HG03342 (cell line): ENCODE data around the gene AQP12B.

Experiments
- ATAC-seq: cut with Tn5 transposase; IDR thresholded peaks from one replicate; pipeline ENCODE4 v1.9.1; 2021; ENCODE audit warnings: mild to moderate bottlenecking, moderate library complexity; ENCODE audit not compliant: unreplicated experiment

AQP12B gene

GRCh38 chr2:240718896-240719490, 36.3 kb upstream of the AQP12B start:
- ATAC-seq = no peak

GRCh38 chr2:240717681-240718581, 35.2 kb upstream of the AQP12B start:
- no peak for ATAC-seq

- no peak for ATAC-seq
These were observed 34.5 kb upstream of the AQP12B start for GRCh38 chr2:240717181-240717641.

GRCh38 chr2:240716130-240716798, 33.6 kb upstream of the AQP12B start:
- no peak for ATAC-seq

- no peak for ATAC-seq
These were observed 32.4 kb upstream of the AQP12B start for GRCh38 chr2:240714747-240715725.

GRCh38 chr2:240713928-240714746, 31.5 kb upstream of the AQP12B start:
- no peak for ATAC-seq

- no peak for ATAC-seq
These were observed 30.6 kb upstream of the AQP12B start for GRCh38 chr2:240713071-240713927.

- ATAC-seq = no peak
These were observed 29.4 kb upstream of the AQP12B start for GRCh38 chr2:240712121-240712520.

GRCh38 chr2:240711701-240712100, 29.0 kb upstream of the AQP12B start:
- no peak for ATAC-seq

GRCh38 chr2:240711296-240711695, 28.6 kb upstream of the AQP12B start:
- no peak for ATAC-seq

GRCh38 chr2:240708457-240708856, 25.8 kb upstream of the AQP12B start:
- ATAC-seq = no peak

- no peak for ATAC-seq
These were observed 25.1 kb upstream of the AQP12B start for GRCh38 chr2:240707821-240708220.

- no peak for ATAC-seq
These were observed 24.5 kb upstream of the AQP12B start for GRCh38 chr2:240707043-240707756.

GRCh38 chr2:240705204-240705791, 22.6 kb upstream of the AQP12B start:
- ATAC-seq = no peak

- ATAC-seq = no peak
These were observed 22.0 kb upstream of the AQP12B start for GRCh38 chr2:240704651-240705050.

GRCh38 chr2:240703417-240704341, 21.0 kb upstream of the AQP12B start:
- no peak for ATAC-seq

- no peak for ATAC-seq
These were observed 19.9 kb upstream of the AQP12B start for GRCh38 chr2:240702640-240703011.
